ENCODE data around the gene ARHGAP22.

The ARHGAP22 gene

GRCh38 chr10:48463318-48464003, 141.4 kb downstream of the ARHGAP22 start:
- DNase-seq (ENCODE audit: low read depth), result no peak

GRCh38 chr10:48462482-48463020, 142.3 kb downstream of the ARHGAP22 start:
- DNase-seq (ENCODE audit: low read depth), result no peak

- DNase-seq (ENCODE audit: low read depth), result no peak
Measured at GRCh38 chr10:48461623-48462481, 143.0 kb downstream of the ARHGAP22 start.

GRCh38 chr10:48460182-48460581, 144.7 kb downstream of the ARHGAP22 start:
- DNase-seq (ENCODE audit: low read depth), result no peak

GRCh38 chr10:48459270-48460150, 145.4 kb downstream of the ARHGAP22 start:
- no peak for DNase-seq (ENCODE audit: low read depth)

GRCh38 chr10:48458662-48459048, 146.2 kb downstream of the ARHGAP22 start:
- DNase-seq (ENCODE audit: low read depth), result no peak

- DNase-seq (ENCODE audit: low read depth), result no peak
Measured at GRCh38 chr10:48457949-48458661, 146.8 kb downstream of the ARHGAP22 start.

- no peak for DNase-seq (ENCODE audit: low read depth)
Measured at GRCh38 chr10:48456808-48457761, 147.8 kb downstream of the ARHGAP22 start.

- no peak for DNase-seq (ENCODE audit: low read depth)
Measured at GRCh38 chr10:48456361-48456804, 148.5 kb downstream of the ARHGAP22 start.

- no peak for DNase-seq (ENCODE audit: low read depth)
Measured at GRCh38 chr10:48455392-48456151, 149.3 kb downstream of the ARHGAP22 start.

GRCh38 chr10:48455055-48455391, 149.8 kb downstream of the ARHGAP22 start:
- no peak for DNase-seq (ENCODE audit: low read depth)

- DNase-seq (ENCODE audit: low read depth), result no peak
Measured at GRCh38 chr10:48454302-48455054, 150.4 kb downstream of the ARHGAP22 start.

- DNase-seq (ENCODE audit: low read depth), result no peak
Measured at GRCh38 chr10:48453451-48454301, 151.2 kb downstream of the ARHGAP22 start.

- no peak for DNase-seq (ENCODE audit: low read depth)
Measured at GRCh38 chr10:48452879-48453412, 151.9 kb downstream of the ARHGAP22 start.

GRCh38 chr10:48451969-48452878, 152.6 kb downstream of the ARHGAP22 start:
- no peak for DNase-seq (ENCODE audit: low read depth)

- no peak for DNase-seq (ENCODE audit: low read depth)
Measured at GRCh38 chr10:48450741-48451466, 154.0 kb downstream of the ARHGAP22 start.

Data from GM04504 (cell line).